Prostate gland (tissue), 2 donors: ENCODE results near the gene CASP3.

Experiments used
- POLR2A ChIP-seq: fragments of 450-650 bp; IDR thresholded peaks from one replicate; pipeline ENCODE4 v1.6.1; 2016; ENCODE audit warnings: antibody characterized with exemption, mild to moderate bottlenecking
- POLR2AphosphoS5 ChIP-seq: sonication (generic); formaldehyde crosslinking; IDR thresholded peaks from one replicate; pipeline ENCODE4 v1.6.1; 2017; ENCODE audit warnings: antibody characterized with exemption
- TF ChIP-seq, protein P1 (sequence below), 4 experiments: fragments of 200-600 bp in 2 of 4; fragments of 450-650 bp in 2 of 4; sonication (generic) in 2 of 4; IDR thresholded peaks; 1 replicate in 3 of 4; 2 replicates in 1 of 4; pipeline ENCODE4 v1.5.1; 2016 to 2019; ENCODE audit warnings: antibody characterized with exemption in 4 of 4, mild to moderate bottlenecking in 2 of 4, moderate library complexity in 2 of 4

GRCh38 chr4:184651899-184652298 is 2.7 kb upstream of the CASP3 start:
- no peak for TF ChIP-seq POLR2A
- TF ChIP-seq, protein P1, sequence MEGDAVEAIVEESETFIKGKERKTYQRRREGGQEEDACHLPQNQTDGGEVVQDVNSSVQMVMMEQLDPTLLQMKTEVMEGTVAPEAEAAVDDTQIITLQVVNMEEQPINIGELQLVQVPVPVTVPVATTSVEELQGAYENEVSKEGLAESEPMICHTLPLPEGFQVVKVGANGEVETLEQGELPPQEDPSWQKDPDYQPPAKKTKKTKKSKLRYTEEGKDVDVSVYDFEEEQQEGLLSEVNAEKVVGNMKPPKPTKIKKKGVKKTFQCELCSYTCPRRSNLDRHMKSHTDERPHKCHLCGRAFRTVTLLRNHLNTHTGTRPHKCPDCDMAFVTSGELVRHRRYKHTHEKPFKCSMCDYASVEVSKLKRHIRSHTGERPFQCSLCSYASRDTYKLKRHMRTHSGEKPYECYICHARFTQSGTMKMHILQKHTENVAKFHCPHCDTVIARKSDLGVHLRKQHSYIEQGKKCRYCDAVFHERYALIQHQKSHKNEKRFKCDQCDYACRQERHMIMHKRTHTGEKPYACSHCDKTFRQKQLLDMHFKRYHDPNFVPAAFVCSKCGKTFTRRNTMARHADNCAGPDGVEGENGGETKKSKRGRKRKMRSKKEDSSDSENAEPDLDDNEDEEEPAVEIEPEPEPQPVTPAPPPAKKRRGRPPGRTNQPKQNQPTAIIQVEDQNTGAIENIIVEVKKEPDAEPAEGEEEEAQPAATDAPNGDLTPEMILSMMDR (IDR thresholded peaks at IDR 0.05), result no peak
- no peak for TF ChIP-seq POLR2AphosphoS5
